PC-9 (cell line): Measurements from ENCODE around the gene KCTD13. TPM values are rescaled to one million over a fixed set of nuclear protein-coding genes. Genes with fewer than 3 reads are reported as not detected.
A peak's percentile ranks its signal among the peaks of the same experiment; 100 is the strongest.

Source experiments
- BruUV-seq: library from RNA; stranded (reverse); fragments of 400-500 nt; replicated peaks from 2 replicates; lab custom pipeline; 2021; lab: Mats Ljungman, UMichigan
- CTCF ChIA-PET: fragments of 300-600 bp; sonication (Branson Sonifier 250); formaldehyde crosslinking; loops from one replicate; lab custom pipeline; 2022; ENCODE audit warnings: antibody characterized with exemption; lab: Charles Lee
- POLR2A ChIA-PET: fragments of 300-600 bp; sonication (Branson Sonifier 250); formaldehyde crosslinking; loops from one replicate; lab custom pipeline; 2022; ENCODE audit warnings: antibody characterized with exemption; ENCODE audit not compliant: unreplicated experiment; lab: Charles Lee
- DNase-seq, 2 experiments: peaks; one replicate each; pipeline versions ENCODE4 v3.0.0 to v3.0.0-alpha.2; 2015 to 2022; ENCODE audit warnings: mixed read lengths in 1 of 2
- H2AFZ ChIP-seq: fragments of 200-600 bp; sonication (generic); 2 replicates; pipeline ENCODE4 v1.8.1; 2017; ENCODE audit warnings: antibody characterized with exemption
- H3F3A ChIP-seq: fragments of 200-600 bp; sonication (generic); 2 replicates; pipeline ENCODE4 v1.8.1; 2017; ENCODE audit warnings: antibody characterized with exemption, mild to moderate bottlenecking, low read depth; ENCODE audit not compliant: insufficient read depth
- H3K27ac ChIP-seq: fragments of 200-600 bp; sonication (generic); 2 replicates; pipeline ENCODE4 v1.6.1; 2016; ENCODE audit warnings: mixed run types
- H3K27me3 ChIP-seq: fragments of 200-600 bp; sonication (generic); 2 replicates; pipeline ENCODE4 v1.6.1; 2016; ENCODE audit warnings: low read depth, mixed run types; ENCODE audit not compliant: insufficient read depth
- H3K36me3 ChIP-seq: fragments of 200-600 bp; sonication (generic); 2 replicates; pipeline ENCODE4 v1.6.1; 2016; ENCODE audit warnings: low read depth, mixed run types
- H3K4me1 ChIP-seq: fragments of 200-600 bp; sonication (generic); replicated peaks from 2 replicates; pipeline ENCODE4 v1.6.1; 2016; ENCODE audit warnings: mixed run types; ENCODE audit not compliant: insufficient read depth
- H3K4me2 ChIP-seq: fragments of 200-600 bp; sonication (generic); 2 replicates; pipeline ENCODE4 v1.6.1; 2017; ENCODE audit warnings: mixed run types
- H3K4me3 ChIP-seq: fragments of 200-600 bp; sonication (generic); 2 replicates; pipeline ENCODE4 v1.6.1; 2016; ENCODE audit warnings: mixed run types
- H3K79me2 ChIP-seq: fragments of 200-600 bp; sonication (generic); 2 replicates; pipeline ENCODE4 v1.6.1; 2017; ENCODE audit warnings: low read depth, mixed run types
- H3K9me2 ChIP-seq: fragments of 200-600 bp; sonication (generic); 2 replicates; pipeline ENCODE4 v1.8.1; 2017; ENCODE audit warnings: mild to moderate bottlenecking; ENCODE audit not compliant: insufficient read depth
- H3K9me3 ChIP-seq: fragments of 200-600 bp; sonication (generic); 2 replicates; pipeline ENCODE4 v1.8.1; 2016; ENCODE audit warnings: low read depth; ENCODE audit not compliant: insufficient read depth
- H4K20me1 ChIP-seq: fragments of 200-600 bp; sonication (generic); 2 replicates; pipeline ENCODE4 v1.8.1; 2017; ENCODE audit not compliant: insufficient read depth
- EZH2 ChIP-seq: fragments of 200-600 bp; sonication (generic); IDR thresholded peaks from 2 replicates; pipeline ENCODE4 v1.8.0; 2017; ENCODE audit warnings: antibody characterized with exemption, low read depth
- intact Hi-C: fragments of 100-400 bp; cut with micrococcal nuclease; formaldehyde crosslinking; loops from one replicate; pipeline ENCODE4 v1.10.0; 2022; ENCODE audit not compliant: unreplicated experiment
- total RNA-seq: library from RNA; stranded (reverse); gene quantifications from 2 replicates; pipeline ENCODE4 v1.2.3, GENCODE V29; 2021
- TF ChIP-seq, protein P1 (sequence below): fragments of 200-600 bp; sonication (generic); conservative IDR thresholded peaks from 2 replicates; pipeline ENCODE4 v1.6.1; 2017; ENCODE audit warnings: mixed run types, antibody characterized with exemption, mild to moderate bottlenecking, moderate library complexity

KCTD13 gene
- total RNA-seq, 1 experiment from 2014 or later, result 52.7 TPM

DNA sequence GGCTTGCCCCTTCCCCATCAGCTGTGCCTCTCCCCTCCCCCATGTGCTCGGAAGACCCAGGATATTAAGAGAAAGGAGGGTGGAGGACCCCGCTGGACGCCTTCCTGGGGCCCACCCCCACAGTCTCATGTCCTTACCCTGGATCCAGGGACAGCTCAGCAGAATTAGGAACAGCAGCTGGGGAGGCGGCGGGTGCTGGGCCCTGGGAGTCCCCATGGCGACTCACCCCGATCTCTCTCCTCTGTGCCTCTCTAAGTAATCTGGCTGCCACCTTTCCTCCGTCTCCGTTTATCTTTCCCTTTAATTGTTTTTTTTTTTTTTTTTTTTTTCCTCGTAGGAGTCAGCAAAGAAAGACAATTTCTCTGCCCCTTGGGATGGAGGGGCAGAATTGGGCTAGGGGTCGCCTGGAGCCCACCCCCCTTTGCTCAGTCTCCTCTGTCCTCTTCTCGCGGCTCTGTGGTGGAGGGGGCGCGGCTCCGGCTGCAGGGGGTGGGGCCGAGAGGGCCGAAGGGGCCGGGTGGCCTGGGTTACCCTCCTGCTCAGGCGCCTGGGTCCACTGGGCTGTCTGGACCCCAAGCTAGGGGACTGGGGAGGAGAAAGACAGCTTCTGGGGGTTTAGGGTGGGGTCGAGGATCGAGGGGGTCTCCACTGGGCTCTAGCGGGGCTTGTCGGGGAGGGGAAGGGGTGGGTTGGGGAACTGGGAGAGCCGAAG lies 27.1 kb downstream of the KCTD13 start:
- DNase-seq, result peak; percentile 51 to 78
- Histone ChIP-seq H3F3A (peaks cover 10% of the 10 kb centered on the region), H2AFZ (peak overlapping the region; percentile 89), H4K20me1 (no peaks in the 10 kb centered on the region), H3K4me2 (peak overlapping the region; percentile 100), H3K27ac (peak overlapping the region; percentile 51), H3K9me3 (no peaks in the 10 kb centered on the region), H3K9me2 (no peaks in the 10 kb centered on the region), H3K79me2 (0 out of 2 replicates have a peak, but pooled peaks cover 5% of the 10 kb centered on the region), H3K36me3 (no peaks in the 10 kb centered on the region), H3K4me3 (peak overlapping the region; percentile 72), H3K27me3 (no peaks in the 10 kb centered on the region), H3K4me1 (peaks cover 16% of the 10 kb centered on the region; the same call in 1 of the 2 replicates)
- TSS peak; percentile 89 for BruUV-seq
- TF ChIP-seq EZH2, result no peak
- TF ChIP-seq, protein P1, sequence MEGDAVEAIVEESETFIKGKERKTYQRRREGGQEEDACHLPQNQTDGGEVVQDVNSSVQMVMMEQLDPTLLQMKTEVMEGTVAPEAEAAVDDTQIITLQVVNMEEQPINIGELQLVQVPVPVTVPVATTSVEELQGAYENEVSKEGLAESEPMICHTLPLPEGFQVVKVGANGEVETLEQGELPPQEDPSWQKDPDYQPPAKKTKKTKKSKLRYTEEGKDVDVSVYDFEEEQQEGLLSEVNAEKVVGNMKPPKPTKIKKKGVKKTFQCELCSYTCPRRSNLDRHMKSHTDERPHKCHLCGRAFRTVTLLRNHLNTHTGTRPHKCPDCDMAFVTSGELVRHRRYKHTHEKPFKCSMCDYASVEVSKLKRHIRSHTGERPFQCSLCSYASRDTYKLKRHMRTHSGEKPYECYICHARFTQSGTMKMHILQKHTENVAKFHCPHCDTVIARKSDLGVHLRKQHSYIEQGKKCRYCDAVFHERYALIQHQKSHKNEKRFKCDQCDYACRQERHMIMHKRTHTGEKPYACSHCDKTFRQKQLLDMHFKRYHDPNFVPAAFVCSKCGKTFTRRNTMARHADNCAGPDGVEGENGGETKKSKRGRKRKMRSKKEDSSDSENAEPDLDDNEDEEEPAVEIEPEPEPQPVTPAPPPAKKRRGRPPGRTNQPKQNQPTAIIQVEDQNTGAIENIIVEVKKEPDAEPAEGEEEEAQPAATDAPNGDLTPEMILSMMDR, result no peak
- ChIA-PET POLR2A (interaction anchor here (0.6 to 1.7 kb wide), 8 partner anchors 12 to 472 kb away, joined by 4 to 30 read pairs (median 6); partner anchors contain the start of gene TAOK2), CTCF (interaction anchor here (0.6 to 1.8 kb wide), 9 partner anchors 11 to 120 kb away, joined by 3 to 11 read pairs (median 6); partner anchors contain the start of genes PAGR1, TAOK2 and TMEM219)
- intact Hi-C loops, result loop anchor here (5.0 kb wide), 2 partner anchors 37 to 77 kb away; partner anchors contain the start of genes CDIPT and MVP

DNA sequence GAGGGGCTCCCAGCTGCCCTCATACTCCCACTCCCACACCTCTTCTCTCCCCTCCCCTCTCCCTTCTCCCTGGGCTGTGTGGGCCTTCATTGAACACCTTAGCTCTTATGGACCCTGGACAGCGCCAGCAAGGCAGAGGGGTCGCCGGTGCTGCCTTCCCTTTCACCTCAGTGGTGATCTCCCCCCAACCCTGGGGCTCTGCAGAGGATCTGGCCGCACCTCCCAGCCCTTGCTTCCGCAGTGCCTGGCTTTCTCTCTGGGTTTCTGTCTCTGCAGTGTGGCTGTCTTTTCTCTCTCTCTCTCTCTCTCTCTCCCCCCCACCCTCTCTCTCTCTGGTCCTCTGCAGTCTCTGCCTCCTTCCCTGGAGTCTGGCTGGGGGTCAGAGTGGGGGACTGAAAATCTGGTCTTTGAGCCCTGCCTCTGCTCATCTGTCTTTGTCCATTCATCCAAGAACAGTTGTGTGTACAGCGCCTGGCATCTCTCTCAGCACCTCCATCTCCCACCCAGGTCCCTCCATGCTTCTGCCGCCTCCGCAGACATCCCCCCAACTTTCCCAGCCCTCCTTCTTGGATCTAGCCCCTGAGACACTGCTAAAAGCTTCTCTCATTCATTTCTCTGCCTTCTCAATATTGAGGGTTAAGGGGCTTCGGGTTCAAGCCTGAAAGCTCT lies 27.8 kb downstream of the KCTD13 start:
- Histone ChIP-seq H3K4me3 (peak overlapping the region; percentile 72), H3K27me3 (no peaks in the 10 kb centered on the region), H3F3A (peaks cover 10% of the 10 kb centered on the region), H3K4me1 (peaks cover 16% of the 10 kb centered on the region; the same call in 1 of the 2 replicates), H4K20me1 (no peaks in the 10 kb centered on the region), H2AFZ (peak overlapping the region; percentile 89), H3K27ac (no peak overlapping the region), H3K9me3 (no peaks in the 10 kb centered on the region), H3K79me2 (0 out of 2 replicates have a peak, but pooled peaks cover 5% of the 10 kb centered on the region), H3K36me3 (no peaks in the 10 kb centered on the region), H3K9me2 (no peaks in the 10 kb centered on the region), H3K4me2 (peak overlapping the region; percentile 100)
- ChIA-PET CTCF (interaction anchor here (0.7 to 0.9 kb wide), 2 partner anchors 64 to 120 kb away, joined by 3 to 7 read pairs; partner anchors contain the start of gene TMEM219), POLR2A (no interaction called here)
- DNase-seq, result no peak
- no TSS peak for BruUV-seq
- intact Hi-C loops, result loop anchor here (5.0 kb wide), 2 partner anchors 36 to 76 kb away; partner anchors contain the start of genes CDIPT and MVP
- TF ChIP-seq, protein P1, result no peak
- TF ChIP-seq EZH2, result no peak

DNA sequence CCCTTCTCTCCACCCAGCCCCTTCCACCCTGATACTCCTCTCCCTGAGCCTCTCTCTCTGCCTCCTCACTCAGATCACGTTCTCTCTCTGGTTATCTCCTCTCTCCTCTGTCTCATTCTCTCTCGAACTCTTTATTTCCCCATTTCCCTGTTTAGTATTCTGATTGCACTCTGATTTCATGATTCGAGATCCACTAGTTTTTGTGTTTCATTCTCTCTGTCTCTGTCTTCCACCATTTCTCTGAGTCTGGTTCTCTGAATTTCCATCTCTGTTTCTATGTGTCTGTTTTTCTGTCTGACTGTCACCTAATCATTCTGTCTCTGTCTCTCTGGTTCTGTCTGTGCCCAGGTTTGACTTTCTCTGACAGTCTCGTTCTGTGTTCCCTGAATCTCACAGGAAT lies 28.7 kb downstream of the KCTD13 start:
- POLR2A ChIA-PET, result no interaction called here
- CTCF ChIA-PET, result no interaction called here
- H3K9me3 ChIP-seq, result no peaks in the 10 kb centered on the region
- no peaks in the 10 kb centered on the region; the same call in 1 of the 2 replicates for H4K20me1 ChIP-seq
- H3K4me3 ChIP-seq, result no peak overlapping the region
- no peaks in the 10 kb centered on the region for H3K36me3 ChIP-seq
- peaks cover 16% of the 10 kb centered on the region; the same call in 1 of the 2 replicates for H3K4me1 ChIP-seq
- H3K27me3 ChIP-seq, result no peaks in the 10 kb centered on the region
- 0 out of 2 replicates have a peak, but pooled peaks cover 5% of the 10 kb centered on the region for H3K79me2 ChIP-seq
- no TSS peak for BruUV-seq
- no peaks in the 10 kb centered on the region for H3K9me2 ChIP-seq
- H3K27ac ChIP-seq, result no peak overlapping the region
- DNase-seq, result no peak
- no peak for TF ChIP-seq EZH2
- TF ChIP-seq, protein P1, result no peak
- intact Hi-C loops, result loop anchor here (5.0 kb wide), 2 partner anchors 35 to 75 kb away; partner anchors contain the start of genes CDIPT and MVP
- no peak overlapping the region for H3K4me2 ChIP-seq
- H3F3A ChIP-seq, result peaks cover 14% of the 10 kb centered on the region
- H2AFZ ChIP-seq, result no peak overlapping the region
